A549 (cell line): Measurements from ENCODE around the gene ACBD6.

Source experiments
- CTCF ChIP-seq: fragments of >200 bp; sonication (Bioruptor Twin); formaldehyde crosslinking; IDR thresholded peaks from 3 replicates; pipeline ENCODE4 v1.5.1; 2016
- ESRRA ChIP-seq: fragments of 150-350 bp; IDR thresholded peaks from 2 replicates; pipeline ENCODE4 v1.6.1; 2014; ENCODE audit warnings: mild to moderate bottlenecking, low read length, borderline replicate concordance
- HOXB13 ChIP-seq: fragments of 250-450 bp; sonication (Bioruptor Pico); IDR thresholded peaks from 2 replicates; pipeline ENCODE4 v1.5.0; 2020; ENCODE audit warnings: low read depth, mild to moderate bottlenecking, moderate library complexity
- JUN ChIP-seq, 2 experiments: fragments of >200 bp; sonication (Bioruptor Twin); formaldehyde crosslinking; IDR thresholded peaks; 2 replicates in 1 of 2; 3 replicates in 1 of 2; pipeline ENCODE4 v1.6.1; 2016 to 2017
- MAX ChIP-seq: IDR thresholded peaks from 2 replicates; pipeline ENCODE4 v1.6.1; 2012
- NFE2L2 ChIP-seq: fragments of 150-350 bp; conservative IDR thresholded peaks from 2 replicates; pipeline ENCODE4 v1.6.1; 2014; ENCODE audit warnings: low read length
- POLR2A ChIP-seq: IDR thresholded peaks from 2 replicates; pipeline ENCODE4 v1.6.1; 2012; ENCODE audit warnings: mild to moderate bottlenecking, low read length
- RAD21 ChIP-seq, 2 experiments: fragments of >200 bp in 1 of 2; sonication (Bioruptor Twin) in 1 of 2; formaldehyde crosslinking in 1 of 2; IDR thresholded peaks in 1 of 2; conservative IDR thresholded peaks in 1 of 2; 2 replicates in 1 of 2; 3 replicates in 1 of 2; pipeline ENCODE4 v1.6.1; 2012 to 2018; ENCODE audit warnings: inconsistent platforms in 1 of 2
- REST ChIP-seq: fragments of 200-600 bp; sonication (generic); IDR thresholded peaks from 2 replicates; pipeline ENCODE4 v1.6.1; 2016; ENCODE audit warnings: antibody characterized with exemption, mild to moderate bottlenecking, moderate library complexity
- SREBF2 ChIP-seq: fragments of 450-650 bp; IDR thresholded peaks from 2 replicates; pipeline ENCODE4 v1.6.1; 2014; ENCODE audit warnings: mild to moderate bottlenecking, moderate library complexity
- USF2 ChIP-seq: fragments of 450-650 bp; IDR thresholded peaks from 2 replicates; pipeline ENCODE4 v1.6.1; 2014; ENCODE audit warnings: antibody characterized with exemption

GRCh38 chr1:180248176-180248575 lies 254.2 kb downstream of the ACBD6 start:
- TF ChIP-seq POLR2A (no peak), CTCF (no peak), SREBF2 (no peak), JUN (IDR thresholded peaks at IDR 0.05) (no peak), NFE2L2 (no peak), REST (no peak), HOXB13 (no peak), ESRRA (no peak), MAX (no peak), RAD21 (conservative IDR thresholded peaks at IDR 0.05 in 1 of 2, IDR thresholded peaks at IDR 0.05 in 1 of 2) (no peak), USF2 (no peak)
